ENCODE measurements around the gene SNCB.

SNCB gene

GRCh38 chr5:176674799-176675198, 44.5 kb upstream of the SNCB start:
- DNase-seq (ENCODE audit: low read depth), result no peak
- H3K4me3 ChIP-seq (ENCODE audit: low read depth, low read length), result no peak overlapping the region
- TF ChIP-seq CTCF (conservative IDR thresholded peaks at IDR 0.05; ENCODE audit: low read depth, low read length), result no peak

GRCh38 chr5:176673651-176674583, 43.6 kb upstream of the SNCB start:
- no peak overlapping the region for H3K4me3 ChIP-seq (ENCODE audit: low read depth, low read length)
- no peak for DNase-seq (ENCODE audit: low read depth)
- TF ChIP-seq CTCF (conservative IDR thresholded peaks at IDR 0.05; ENCODE audit: low read depth, low read length), result no peak

- DNase-seq (ENCODE audit: low read depth), result no peak
- no peak for TF ChIP-seq CTCF (conservative IDR thresholded peaks at IDR 0.05; ENCODE audit: low read depth, low read length)
- H3K4me3 ChIP-seq (ENCODE audit: low read depth, low read length), result no peak overlapping the region
Observed at GRCh38 chr5:176671890-176672747, 41.8 kb upstream of the SNCB start.

GRCh38 chr5:176671399-176671798, 41.1 kb upstream of the SNCB start:
- H3K4me3 ChIP-seq (ENCODE audit: low read depth, low read length), result no peak overlapping the region
- no peak for TF ChIP-seq CTCF (conservative IDR thresholded peaks at IDR 0.05; ENCODE audit: low read depth, low read length)
- no peak for DNase-seq (ENCODE audit: low read depth)

- H3K4me3 ChIP-seq (ENCODE audit: low read depth, low read length), result no peak overlapping the region
- no peak for TF ChIP-seq CTCF (conservative IDR thresholded peaks at IDR 0.05; ENCODE audit: low read depth, low read length)
- DNase-seq (ENCODE audit: low read depth), result no peak
Observed at GRCh38 chr5:176670449-176670848, 40.1 kb upstream of the SNCB start.

- TF ChIP-seq CTCF (conservative IDR thresholded peaks at IDR 0.05; ENCODE audit: low read depth, low read length), result no peak
- no peak overlapping the region for H3K4me3 ChIP-seq (ENCODE audit: low read depth, low read length)
- DNase-seq (ENCODE audit: low read depth), result no peak
Observed at GRCh38 chr5:176667637-176668036, 37.3 kb upstream of the SNCB start.

All from choroid plexus epithelial cell (primary cell).